IMR-90 (cell line): Measurements from ENCODE around the gene BRSK1. TPM values are rescaled to one million over a fixed set of nuclear protein-coding genes. Genes with fewer than 3 reads are reported as not detected.

Source experiments
- ATAC-seq: fragments of 200-7000 bp; cut with Tn5 transposase; 2 replicates; pipeline ENCODE4 v1.9.1; 2020; ENCODE audit warnings: low read depth, mild to moderate bottlenecking, moderate library complexity
- BruUV-seq: library from RNA; stranded (reverse); fragments of 400-500 nt; replicated peaks from 2 replicates; lab custom pipeline; 2021; lab: Mats Ljungman, UMichigan
- CTCF ChIA-PET: fragments of 300-600 bp; formaldehyde crosslinking; extraction: SDS; loops from one replicate; lab custom pipeline; 2021; ENCODE audit warnings: antibody characterized with exemption; lab: Yijun Ruan, JAX
- POLR2A ChIA-PET: fragments of 300-600 bp; sonication (Branson Sonifier 250); formaldehyde crosslinking; loops from one replicate; lab custom pipeline; 2022; ENCODE audit warnings: antibody characterized with exemption; ENCODE audit not compliant: unreplicated experiment; lab: Charles Lee
- DNase-seq: peaks from one replicate; pipeline ENCODE4 v3.0.0; 2013
- H2AFZ ChIP-seq: replicated peaks from 2 replicates; pipeline ENCODE3; 2013; ENCODE audit warnings: low read length, mild to moderate bottlenecking; ENCODE audit not compliant: poor library complexity
- H2AK5ac ChIP-seq: 2 replicates; pipeline ENCODE4 v1.6.1; 2013; ENCODE audit warnings: low read depth, low read length, inconsistent platforms
- H2AK9ac ChIP-seq: replicated peaks from 2 replicates; pipeline ENCODE3; 2013; ENCODE audit warnings: mild to moderate bottlenecking, low read depth, low read length, moderate library complexity; ENCODE audit not compliant: poor library complexity
- H2BK120ac ChIP-seq: 2 replicates; pipeline ENCODE4 v1.6.1; 2013; ENCODE audit warnings: low read depth, low read length, inconsistent platforms
- H2BK15ac ChIP-seq: 3 replicates; pipeline ENCODE4 v1.6.1; 2013; ENCODE audit warnings: low read depth, low read length, inconsistent platforms
- H2BK20ac ChIP-seq: 2 replicates; pipeline ENCODE4 v1.6.1; 2013; ENCODE audit warnings: low read depth, mild to moderate bottlenecking, inconsistent platforms, low read length, moderate library complexity
- H2BK5ac ChIP-seq: 2 replicates; pipeline ENCODE4 v1.6.1; 2013; ENCODE audit warnings: mild to moderate bottlenecking, low read depth, low read length, inconsistent platforms; ENCODE audit not compliant: poor library complexity, severe bottlenecking
- H3K14ac ChIP-seq: replicated peaks from 2 replicates; pipeline ENCODE4 v1.6.1; 2013; ENCODE audit warnings: low read depth, low read length, inconsistent platforms
- H3K18ac ChIP-seq: 2 replicates; pipeline ENCODE4 v1.6.1; 2013; ENCODE audit warnings: low read depth, low read length, control low read depth
- H3K23ac ChIP-seq: 2 replicates; pipeline ENCODE4 v1.6.1; 2013; ENCODE audit warnings: low read depth, low read length, inconsistent platforms
- H3K27ac ChIP-seq: 2 replicates; pipeline ENCODE4 v1.5.1; 2013; ENCODE audit warnings: mild to moderate bottlenecking, control low read depth, low read length; ENCODE audit not compliant: insufficient read depth
- H3K27me3 ChIP-seq: 2 replicates; pipeline ENCODE4 v1.6.1; 2013; ENCODE audit warnings: low read length; ENCODE audit not compliant: control insufficient read depth, insufficient read depth
- H3K36me3 ChIP-seq: 2 replicates; pipeline ENCODE4 v1.6.1; 2013; ENCODE audit warnings: low read length, mixed read lengths; ENCODE audit not compliant: control insufficient read depth, insufficient read depth
- H3K4ac ChIP-seq: 2 replicates; pipeline ENCODE4 v1.6.1; 2013; ENCODE audit warnings: low read depth, low read length, inconsistent platforms
- H3K4me1 ChIP-seq: 2 replicates; pipeline ENCODE4 v1.6.1; 2013; ENCODE audit warnings: low read length, mixed read lengths; ENCODE audit not compliant: control insufficient read depth, insufficient read depth
- H3K4me2 ChIP-seq: 2 replicates; pipeline ENCODE4 v1.6.1; 2013; ENCODE audit warnings: low read depth, mild to moderate bottlenecking, control low read depth, low read length, moderate library complexity
- H3K4me3 ChIP-seq: 2 replicates; pipeline ENCODE4 v1.5.1; 2013; ENCODE audit warnings: low read depth, mild to moderate bottlenecking, control low read depth, low read length, moderate library complexity; ENCODE audit not compliant: insufficient read depth
- H3K56ac ChIP-seq: 2 replicates; pipeline ENCODE4 v1.6.1; 2013; ENCODE audit warnings: low read length, inconsistent platforms; ENCODE audit not compliant: insufficient read depth; ENCODE audit errors: extremely low read depth
- H3K79me1 ChIP-seq, 2 experiments: 2 replicates each; pipeline ENCODE4 v1.6.1; 2013; ENCODE audit warnings: low read length in 2 of 2, inconsistent platforms in 1 of 2, low read depth in 1 of 2
- H3K9ac ChIP-seq: 2 replicates; pipeline ENCODE4 v1.6.1; 2013; ENCODE audit warnings: low read depth, low read length, control low read depth
- H3K9me1 ChIP-seq: 2 replicates; pipeline ENCODE4 v1.6.1; 2013; ENCODE audit warnings: low read length, inconsistent platforms; ENCODE audit not compliant: insufficient read depth
- H3K9me3 ChIP-seq: 2 replicates; pipeline ENCODE4 v1.6.1; 2013; ENCODE audit warnings: low read length; ENCODE audit not compliant: control insufficient read depth, insufficient read depth
- H4K20me1 ChIP-seq: 2 replicates; pipeline ENCODE4 v1.6.1; 2013; ENCODE audit warnings: low read length, inconsistent platforms; ENCODE audit not compliant: insufficient read depth
- H4K5ac ChIP-seq: 2 replicates; pipeline ENCODE4 v1.6.1; 2013; ENCODE audit warnings: mild to moderate bottlenecking, low read depth, low read length, control low read depth
- H4K8ac ChIP-seq, 2 experiments: 2 replicates each; pipeline ENCODE4 v1.6.1; 2013; ENCODE audit warnings: low read depth in 2 of 2, low read length in 2 of 2, control low read depth in 1 of 2, inconsistent platforms in 1 of 2
- H4K91ac ChIP-seq: 2 replicates; pipeline ENCODE4 v1.6.1; 2013; ENCODE audit warnings: low read depth, low read length, inconsistent platforms; ENCODE audit not compliant: insufficient read depth
- BHLHE40 ChIP-seq: fragments of 150-350 bp; IDR thresholded peaks from 2 replicates; pipeline ENCODE4 v1.6.1; 2016; ENCODE audit warnings: mild to moderate bottlenecking, low read depth, low read length
- CEBPB ChIP-seq: IDR thresholded peaks from 2 replicates; pipeline ENCODE4 v1.6.1; 2012; ENCODE audit warnings: low read depth, low read length, improper control_type of control experiment
- CHD1 ChIP-seq: IDR thresholded peaks from 2 replicates; pipeline ENCODE4 v1.6.1; 2012; ENCODE audit warnings: low read depth, low read length, improper control_type of control experiment
- CTCF ChIP-seq: conservative IDR thresholded peaks from 2 replicates; pipeline ENCODE4 v1.5.1; 2012; ENCODE audit warnings: mild to moderate bottlenecking, low read depth, low read length, improper control_type of control experiment
- ELK1 ChIP-seq: fragments of 150-350 bp; IDR thresholded peaks from 2 replicates; pipeline ENCODE4 v1.6.1; 2016; ENCODE audit warnings: low read depth, mild to moderate bottlenecking, low read length, moderate library complexity, borderline replicate concordance
- FOS ChIP-seq: fragments of 150-350 bp; IDR thresholded peaks from 2 replicates; pipeline ENCODE4 v1.6.1; 2016; ENCODE audit warnings: low read depth, low read length
- MAFK ChIP-seq: IDR thresholded peaks from 2 replicates; pipeline ENCODE4 v1.6.1; 2012; ENCODE audit warnings: low read depth, low read length, improper control_type of control experiment
- MAZ ChIP-seq: IDR thresholded peaks from 2 replicates; pipeline ENCODE4 v1.6.1; 2012; ENCODE audit warnings: low read depth, mild to moderate bottlenecking, low read length, improper control_type of control experiment, moderate library complexity, borderline replicate concordance
- NFE2L2 ChIP-seq: fragments of 150-350 bp; IDR thresholded peaks from 2 replicates; pipeline ENCODE4 v1.6.1; 2016; ENCODE audit warnings: low read depth, mild to moderate bottlenecking, low read length
- POLR2A ChIP-seq: IDR thresholded peaks from 2 replicates; pipeline ENCODE4 v1.6.1; 2012; ENCODE audit warnings: mild to moderate bottlenecking, low read depth, low read length
- RAD21 ChIP-seq: IDR thresholded peaks from 2 replicates; pipeline ENCODE4 v1.6.1; 2012; ENCODE audit warnings: low read length, improper control_type of control experiment
- RCOR1 ChIP-seq: IDR thresholded peaks from 2 replicates; pipeline ENCODE4 v1.6.1; 2012; ENCODE audit warnings: mild to moderate bottlenecking, low read length, improper control_type of control experiment; ENCODE audit not compliant: insufficient replicate concordance
- RFX5 ChIP-seq: IDR thresholded peaks from 2 replicates; pipeline ENCODE4 v1.8.0; 2012; ENCODE audit warnings: low read depth, mild to moderate bottlenecking, low read length, moderate library complexity
- SMC3 ChIP-seq: fragments of 150-350 bp; IDR thresholded peaks from 2 replicates; pipeline ENCODE4 v1.6.1; 2016; ENCODE audit warnings: low read depth, mild to moderate bottlenecking, antibody characterized with exemption, low read length, moderate library complexity
- USF2 ChIP-seq: fragments of 150-350 bp; IDR thresholded peaks from 2 replicates; pipeline ENCODE4 v1.6.1; 2017; ENCODE audit warnings: mild to moderate bottlenecking, antibody characterized with exemption, low read length, low read depth
- WGBS, 2 experiments: methylation state at CpG; one replicate each; pipeline versions ENCODE4 v1.1.5 to v1.1.7; 2013; ENCODE audit warnings: missing lambda C conversion rate in 2 of 2; ENCODE audit not compliant: insufficient read length in 1 of 2; ENCODE audit errors: extremely low coverage in 2 of 2; 5-methylcytosine and 5-hydroxymethylcytosine counted together
- dilution Hi-C: fragments of 300-500 bp; cut with HindIII; formaldehyde crosslinking; loops from one replicate; pipeline ENCODE4 v1.14.3; 2018; ENCODE audit warnings: low sequenced_read_pairs; ENCODE audit not compliant: unreplicated experiment
- in situ Hi-C: fragments of 300-500 bp; cut with MboI; formaldehyde crosslinking; loops from 3 replicates; pipeline ENCODE4 v1.14.3; 2019; ENCODE audit warnings: low sequenced_read_pairs, inconsistent platforms, mixed read lengths
- intact Hi-C: fragments of 100-400 bp; cut with micrococcal nuclease; formaldehyde crosslinking; loops from 2 replicates; pipeline ENCODE4 v1.10.0; 2022
- polyA plus RNA-seq, 3 experiments: library from polyadenylated mRNA; depleted of rRNA; stranded (reverse); fragments of >200 nt; gene quantifications; 2 replicates each; pipeline ENCODE4 v1.2.3, GENCODE V29; 2012; ENCODE audit warnings: low replicate concordance in 1 of 3
- total RNA-seq: library from RNA; depleted of rRNA; stranded (reverse); fragments of >200 nt; gene quantifications from 2 replicates; pipeline ENCODE4 v1.2.3, GENCODE V29; 2012

The BRSK1 gene
- total and polyA plus RNA-seq, 2 of the 4 experiments (the other 2 are of a cell fraction): 2.5 to 22.3 TPM

- CTCF ChIA-PET: no interaction called here
- H4K91ac ChIP-seq: no peak overlapping the region
Observed at GRCh38 chr19:55311397-55311796, 27.6 kb downstream of the BRSK1 start.

More at GRCh38 chr19:55311397-55311796, 27.6 kb downstream of the BRSK1 start:
- Histone ChIP-seq H2BK120ac (no peak overlapping the region), H2AK9ac (no peak overlapping the region), H3K27me3 (no peaks in the 10 kb centered on the region), H2AK5ac (no peak overlapping the region), H2BK15ac (no peak overlapping the region), H3K9me3 (peaks cover 1% of the 10 kb centered on the region; the same call in 1 of the 2 replicates), H2AFZ (no peak overlapping the region), H3K4me3 (no peak overlapping the region), H3K4me1 (no peaks in the 10 kb centered on the region; the same call in 1 of the 2 replicates), H4K8ac (no peak overlapping the region), H3K79me1 (no peaks in the 10 kb centered on the region), H3K4me2 (no peak overlapping the region), H2BK5ac (no peak overlapping the region), H3K56ac (no peak overlapping the region), H3K9ac (no peak overlapping the region), H3K4ac (no peak overlapping the region), H4K5ac (no peak overlapping the region), H4K20me1 (no peaks in the 10 kb centered on the region), H3K27ac (no peak overlapping the region), H2BK20ac (no peak overlapping the region), H3K18ac (no peak overlapping the region), H3K36me3 (peaks cover 20% of the 10 kb centered on the region), H3K23ac (no peak overlapping the region), H3K14ac (no peak overlapping the region), H3K9me1 (no peaks in the 10 kb centered on the region)
- in situ Hi-C loops: no loop called here
- TF ChIP-seq MAFK (no peak), NFE2L2 (no peak), CTCF (no peak), BHLHE40 (no peak), POLR2A (no peak), RAD21 (no peak), RCOR1 (no peak), CEBPB (no peak), SMC3 (no peak), FOS (no peak), USF2 (no peak), RFX5 (no peak), MAZ (no peak), ELK1 (no peak), CHD1 (no peak)
- POLR2A ChIA-PET: no interaction called here
- intact Hi-C loops: no loop called here
- dilution Hi-C loops: no loop called here
- 94% methylated on average over 6 of the region's 9 CpGs; no CpG with 5 or more reads in 1 of the 2 experiments for WGBS, 2 experiments
- BruUV-seq: no TSS peak
- no peak for ATAC-seq
- DNase-seq: no peak
